GM10248 (cell line): ENCODE results near the gene ZNF12.
A peak's percentile ranks its signal among the peaks of the same experiment; 100 is the strongest.

Source experiments
- CTCF ChIA-PET: fragments of 300-600 bp; sonication (Branson Sonifier 250); formaldehyde crosslinking; extraction: SDS; loops from one replicate; lab custom pipeline; 2021; ENCODE audit warnings: antibody characterized with exemption; lab: Yijun Ruan, JAX
- POLR2A ChIA-PET: fragments of 350-650 bp; sonication (Branson Sonifier 250); formaldehyde crosslinking; extraction: SDS; loops from one replicate; lab custom pipeline; 2020; ENCODE audit warnings: antibody characterized with exemption; lab: Yijun Ruan, JAX
- DNase-seq: peaks from one replicate; pipeline ENCODE4 v3.0.0; 2012; ENCODE audit errors: extremely low spot score
- CTCF ChIP-seq: IDR thresholded peaks from 2 replicates; pipeline ENCODE4 v1.5.1; 2012; ENCODE audit warnings: mild to moderate bottlenecking, low read depth; ENCODE audit errors: extremely low read depth, missing control alignments, control extremely low read depth

ZNF12 gene

GRCh38 chr7:6708304-6708703, 1.6 kb upstream of the ZNF12 start:
- POLR2A ChIA-PET: no interaction called here
- CTCF ChIA-PET: interaction anchor here (1.9 kb wide), 1 partner anchor 11 kb away, joined by 5 read pairs; no protein-coding TSS in a partner anchor
- no peak for TF ChIP-seq CTCF
- DNase-seq: no peak

GRCh38 chr7:6705959-6706665, 635 bp downstream of the ZNF12 start:
- POLR2A ChIA-PET: no interaction called here
- peak; percentile 28 for DNase-seq
- no peak for TF ChIP-seq CTCF
- CTCF ChIA-PET: no interaction called here

GRCh38 chr7:6701860-6702259, 4.9 kb downstream of the ZNF12 start:
- ChIA-PET POLR2A (no interaction called here), CTCF (interaction anchor here (1.2 to 1.3 kb wide), 2 partner anchors 24 to 28 kb away, joined by 4 read pairs; no protein-coding TSS in a partner anchor)
- no peak for TF ChIP-seq CTCF
- DNase-seq: no peak

- no peak for TF ChIP-seq CTCF
- CTCF ChIA-PET: interaction anchor here (1.2 to 1.3 kb wide), 2 partner anchors 23 to 27 kb away, joined by 4 read pairs; no protein-coding TSS in a partner anchor
- POLR2A ChIA-PET: no interaction called here
- DNase-seq: no peak
Observed at GRCh38 chr7:6700793-6701192, 6.0 kb downstream of the ZNF12 start.

GRCh38 chr7:6691609-6692106, 15.1 kb downstream of the ZNF12 start:
- ChIA-PET POLR2A (no interaction called here), CTCF (no interaction called here)
- TF ChIP-seq CTCF: no peak
- no peak for DNase-seq

GRCh38 chr7:6691103-6691502, 15.6 kb downstream of the ZNF12 start:
- ChIA-PET CTCF (no interaction called here), POLR2A (no interaction called here)
- no peak for TF ChIP-seq CTCF
- DNase-seq: no peak
